ENCODE measurements around the gene LRRN2.
"Not testable (repeated sequence)": the region's sequence is repeated elsewhere in the genome, so short reads cannot be mapped to it uniquely, and the experiment has no call there.

Gene LRRN2

DNA sequence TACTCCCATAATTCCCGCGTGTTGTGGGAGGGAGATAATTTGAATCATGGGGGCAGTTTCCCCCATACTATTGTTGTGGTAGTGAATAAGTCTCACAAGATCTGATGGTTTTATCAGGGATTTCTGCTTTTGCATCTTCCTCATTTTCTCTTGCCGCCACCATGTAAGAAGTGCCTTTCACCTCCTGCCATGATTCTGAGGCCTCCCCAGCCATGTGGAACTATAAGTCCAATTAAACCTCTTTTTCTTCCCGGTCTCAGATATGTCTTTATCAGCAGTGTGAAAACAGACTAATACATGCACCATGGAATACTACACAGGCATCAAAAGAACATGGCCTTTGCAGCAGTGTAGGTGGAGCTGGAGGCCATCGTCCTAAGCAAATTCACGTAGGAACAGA is 56.1 kb downstream of the LRRN2 start:
- not testable (repeated sequence) for DNase-seq (ENCODE audit: low read depth)

DNA sequence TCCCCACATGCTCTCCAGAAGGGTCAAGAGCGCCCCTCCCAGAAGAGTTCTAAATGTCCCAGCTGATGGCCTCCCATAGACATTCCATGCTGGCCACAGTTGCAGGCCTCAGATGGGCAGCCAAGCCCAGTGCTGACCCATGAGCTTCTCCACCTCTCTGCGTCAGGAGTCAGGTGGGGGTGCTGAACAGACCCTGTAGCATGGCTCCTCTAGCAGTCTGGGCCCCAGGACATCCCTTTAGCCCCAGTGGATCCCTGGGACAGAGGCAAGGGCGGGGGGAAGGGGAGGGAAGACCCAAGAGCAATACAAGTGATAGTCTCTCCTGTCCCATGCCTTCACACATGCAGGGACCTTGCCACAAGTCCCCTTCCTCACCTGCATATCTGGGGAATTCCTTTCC is 56.7 kb downstream of the LRRN2 start:
- no peak for DNase-seq (ENCODE audit: low read depth)

DNA sequence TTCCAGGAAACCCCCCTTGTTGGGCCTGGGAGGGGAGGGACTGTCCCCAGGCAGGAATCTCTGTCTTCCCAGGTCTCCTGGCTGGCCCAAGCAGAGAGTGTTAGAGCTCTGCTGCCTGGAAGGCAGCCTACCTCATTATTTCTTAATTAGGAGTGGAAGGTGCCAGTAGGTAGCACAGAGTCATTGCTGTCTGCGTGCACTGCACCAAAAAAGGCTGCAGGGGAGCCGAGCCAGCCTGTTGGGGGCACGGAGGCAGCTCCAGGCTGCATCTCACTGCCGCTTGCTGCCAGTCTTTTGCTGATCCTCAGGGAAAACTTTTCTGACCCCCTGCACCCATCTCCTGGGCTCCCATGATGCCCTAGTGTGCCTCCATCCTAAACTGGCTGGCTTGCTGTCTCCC is 58.1 kb downstream of the LRRN2 start:
- DNase-seq (ENCODE audit: low read depth), result no peak

DNA sequence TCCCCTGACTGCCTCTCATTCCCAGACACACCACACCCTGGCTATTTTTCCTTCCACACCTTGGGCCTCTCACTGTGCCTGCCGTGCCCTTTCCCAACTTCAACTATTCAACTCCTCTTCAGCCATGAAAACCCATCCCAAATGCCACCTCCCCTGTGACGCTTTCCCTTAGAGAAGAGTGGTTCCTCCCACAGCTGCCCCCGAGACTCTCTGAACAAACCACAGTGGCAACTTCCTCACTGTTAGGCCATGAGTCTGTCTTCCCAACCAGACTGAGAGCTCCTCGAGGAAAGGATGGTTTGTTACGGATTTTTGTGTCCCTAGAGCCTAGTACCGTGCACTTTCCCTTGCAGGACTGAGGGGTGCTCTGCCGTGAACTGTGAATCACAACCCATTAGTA is 59.2 kb downstream of the LRRN2 start:
- no peak for DNase-seq (ENCODE audit: low read depth)

DNA sequence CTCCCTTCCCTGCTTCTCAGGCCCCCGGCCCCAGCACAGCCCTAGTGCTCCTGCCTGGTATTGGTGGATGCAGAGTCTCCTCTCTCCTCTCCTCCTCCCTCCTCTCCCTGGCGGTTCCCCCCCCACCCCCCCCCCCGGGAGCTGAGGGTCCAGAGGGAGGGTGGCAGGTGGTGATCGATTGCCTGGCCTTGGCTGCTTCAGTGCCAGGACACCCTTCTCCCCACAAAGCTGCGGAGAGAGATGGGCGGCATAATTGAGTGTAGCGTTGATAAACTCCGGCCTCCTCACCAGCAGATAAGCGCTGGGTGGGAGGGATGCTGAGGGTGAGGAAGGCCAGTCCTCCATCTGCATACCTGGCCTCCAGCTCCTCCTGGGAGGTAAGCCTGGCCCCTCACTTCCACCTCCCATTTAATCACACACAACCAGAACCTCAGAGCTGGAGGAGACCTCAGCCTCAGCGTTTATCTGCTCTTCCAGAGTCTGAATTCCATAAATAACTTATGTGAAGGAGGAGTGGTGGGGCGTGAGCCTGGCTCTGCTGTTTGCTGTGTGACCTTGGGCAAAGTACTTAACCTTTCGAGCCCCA is 60.8 kb downstream of the LRRN2 start:
- DNase-seq (ENCODE audit: low read depth), result no peak

DNA sequence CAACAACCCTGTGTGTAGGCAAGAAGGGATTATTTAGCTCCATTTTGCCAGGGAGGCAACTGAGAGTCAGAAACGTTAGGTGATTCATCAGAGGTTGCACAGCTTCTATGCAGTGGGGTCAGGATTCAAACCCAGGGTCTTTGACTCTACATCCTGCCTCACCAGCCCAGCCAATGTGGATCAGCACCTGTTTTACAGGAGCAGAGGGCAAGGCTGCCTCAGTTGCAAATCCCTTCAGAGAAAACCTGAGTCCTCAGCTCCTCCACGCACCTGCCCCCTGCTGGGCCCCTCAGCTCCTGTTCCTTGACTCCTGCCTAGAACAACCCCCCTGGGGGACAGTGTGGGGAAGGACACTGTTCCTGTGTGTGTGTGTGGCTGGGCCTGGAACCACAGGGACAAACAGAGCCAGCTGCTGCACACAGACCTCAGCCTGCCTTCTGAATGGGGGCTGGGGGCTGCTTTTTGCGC is 61.6 kb downstream of the LRRN2 start:
- no peak for DNase-seq (ENCODE audit: low read depth)

DNA sequence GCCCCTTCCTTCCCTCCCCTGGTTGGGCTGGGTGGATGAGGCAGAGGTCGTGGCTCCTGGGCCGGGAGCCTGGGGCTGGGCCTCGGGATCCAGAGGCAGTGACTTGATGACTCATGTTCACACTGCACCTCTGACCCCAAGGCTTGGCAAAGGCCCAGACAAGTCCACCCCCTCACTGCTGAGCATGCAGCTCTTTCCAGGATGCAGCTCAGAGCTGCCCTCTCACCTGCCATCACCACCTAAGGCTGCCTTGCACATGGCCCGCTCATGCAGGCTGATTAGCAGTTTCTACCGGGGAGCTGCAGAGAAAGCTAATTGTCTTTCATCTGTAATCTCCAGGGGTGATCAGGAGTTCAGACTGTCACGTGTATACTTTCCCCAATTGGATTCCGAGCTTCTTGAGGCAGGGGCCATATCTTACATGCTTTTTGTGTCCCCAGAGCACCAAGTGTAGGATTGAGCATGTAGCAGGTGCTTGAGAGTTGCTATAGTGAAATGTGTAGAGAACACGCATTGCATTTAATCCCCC is 62.1 kb downstream of the LRRN2 start:
- DNase-seq (ENCODE audit: low read depth), result peak; percentile 60

DNA sequence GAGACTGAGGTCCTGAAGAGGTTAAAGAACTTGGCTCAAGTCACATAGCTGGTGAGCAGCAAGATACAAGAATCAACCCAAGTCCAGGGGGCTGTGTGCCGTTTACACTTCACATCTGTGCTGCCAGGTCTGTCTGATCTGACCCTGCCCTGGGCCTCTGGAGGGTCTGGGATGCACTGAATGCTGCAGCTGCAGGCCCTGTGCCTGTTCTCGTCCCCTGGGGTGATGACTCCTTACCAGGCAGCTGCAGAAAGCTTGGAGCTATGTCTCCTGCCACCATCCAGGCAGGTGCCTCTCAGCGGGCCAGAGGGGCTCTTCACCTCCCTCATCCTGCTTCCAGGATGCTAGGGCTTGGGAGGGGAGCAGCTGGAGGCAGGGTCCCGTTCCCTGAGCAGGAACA is 63.5 kb downstream of the LRRN2 start:
- no peak for DNase-seq (ENCODE audit: low read depth)

DNA sequence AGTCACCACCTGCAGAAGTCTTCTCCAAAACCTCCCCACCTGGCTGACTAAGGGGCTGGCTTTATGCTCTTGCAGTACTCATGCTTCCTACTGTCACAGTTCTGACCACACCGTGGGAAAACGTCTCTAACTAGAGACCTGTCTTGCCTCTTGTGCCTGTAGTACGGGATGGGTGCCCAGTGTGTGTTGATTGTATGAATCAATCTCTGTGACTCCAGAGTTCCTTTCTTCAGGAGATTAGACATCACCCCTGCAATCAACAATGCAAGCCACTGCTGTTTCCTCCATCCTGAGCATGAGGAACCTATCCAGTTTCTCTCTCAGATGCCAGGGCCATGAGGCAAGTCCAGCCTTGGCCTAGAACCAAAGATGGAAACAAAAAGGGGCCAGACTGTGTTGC is 64.1 kb downstream of the LRRN2 start:
- DNase-seq (ENCODE audit: low read depth), result peak; percentile 8

DNA sequence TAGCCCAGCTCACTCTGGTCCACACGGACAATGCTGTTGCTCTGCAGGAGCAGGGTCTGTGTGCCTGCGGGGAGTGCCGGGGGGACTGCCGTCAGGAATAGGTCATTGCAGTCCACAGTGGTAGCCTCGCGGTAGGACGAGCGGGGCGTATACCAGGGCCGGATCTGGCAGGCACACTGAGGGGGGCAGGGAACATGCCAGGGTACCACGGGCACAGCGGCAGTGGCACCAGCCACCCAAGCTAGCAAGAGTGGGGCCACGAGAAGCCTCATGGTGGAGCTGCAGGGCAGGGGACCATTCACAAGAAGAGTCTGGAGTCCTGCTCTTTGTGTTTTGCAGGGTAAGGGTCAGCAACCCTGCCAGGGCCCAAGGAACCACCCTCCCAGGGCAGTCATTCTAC is 65.8 kb downstream of the LRRN2 start:
- DNase-seq (ENCODE audit: low read depth), result no peak

DNA sequence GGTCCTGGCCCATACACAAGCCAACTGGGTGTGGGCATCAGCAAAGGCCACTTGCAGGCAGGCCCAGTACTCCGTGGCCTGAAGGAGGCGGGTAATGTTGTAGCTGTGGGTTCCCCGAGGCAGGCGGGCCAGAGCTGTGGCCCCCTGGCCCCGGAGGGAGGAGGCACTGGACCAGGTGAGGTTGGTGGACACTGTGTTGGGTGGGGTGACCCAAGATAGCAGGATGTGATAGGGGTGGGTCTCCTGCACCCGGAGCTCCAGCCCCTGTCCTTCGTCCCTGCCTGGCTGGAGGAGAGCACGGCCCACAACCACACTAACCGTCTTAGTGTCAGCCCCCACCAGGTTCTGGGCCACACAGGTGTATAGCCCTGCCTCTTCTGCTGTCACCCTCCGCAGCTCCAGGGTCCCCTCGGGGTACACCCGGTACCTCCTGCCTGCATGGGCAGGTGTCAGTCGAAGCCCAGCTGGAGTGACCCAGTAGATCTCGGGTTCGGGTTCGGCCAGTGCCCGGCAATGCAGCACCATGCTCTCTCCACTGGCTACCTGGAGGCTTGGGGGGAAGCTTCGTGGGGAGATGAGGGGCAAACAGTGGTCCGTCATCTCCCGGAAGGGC is 67.3 kb downstream of the LRRN2 start:
- DNase-seq (ENCODE audit: low read depth), result no peak

DNA sequence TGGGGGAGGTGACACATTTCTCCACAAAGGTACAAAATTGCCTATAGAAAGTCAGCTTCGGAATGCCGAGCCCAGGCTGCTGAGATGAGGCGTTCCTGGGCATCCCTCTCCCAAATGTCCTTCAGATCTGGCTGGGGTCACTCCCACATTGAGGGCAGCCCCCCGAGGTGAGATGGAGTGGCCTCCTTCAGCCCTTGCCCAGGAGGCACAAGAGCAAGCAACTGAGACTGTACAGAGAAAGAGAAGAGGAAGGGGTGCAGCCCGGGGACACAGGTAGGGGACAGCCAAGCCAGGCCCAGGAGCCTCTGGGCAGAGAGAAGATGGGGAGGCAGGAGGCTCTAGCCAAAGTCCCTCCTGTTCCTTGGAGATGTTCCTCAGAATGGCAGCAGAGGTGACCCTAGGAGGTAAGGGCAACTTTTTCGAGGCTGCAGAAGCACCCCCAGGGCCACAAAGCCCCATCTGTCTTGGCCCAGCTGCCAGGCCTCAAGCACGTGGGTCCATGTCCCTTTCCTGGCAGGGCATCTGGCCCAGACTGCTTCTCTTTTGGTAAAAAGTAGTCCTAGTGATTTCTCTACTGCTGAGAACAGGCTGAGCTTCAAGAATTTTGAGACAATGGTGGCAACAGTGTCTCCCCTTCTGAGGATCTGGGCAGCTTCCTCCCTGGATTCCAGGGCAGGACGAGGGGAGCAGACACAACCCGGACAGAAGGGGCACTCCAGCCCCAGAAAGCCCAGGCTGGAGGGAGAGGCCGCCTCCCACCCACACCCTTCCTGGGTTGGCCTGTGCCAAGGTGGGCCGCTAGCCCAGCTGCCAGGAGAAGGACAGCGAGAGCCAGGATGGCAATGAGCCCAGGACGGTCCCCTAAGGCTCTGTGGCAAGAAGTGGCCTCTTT is 68.0 kb downstream of the LRRN2 start:
- no peak for DNase-seq (ENCODE audit: low read depth)

DNA sequence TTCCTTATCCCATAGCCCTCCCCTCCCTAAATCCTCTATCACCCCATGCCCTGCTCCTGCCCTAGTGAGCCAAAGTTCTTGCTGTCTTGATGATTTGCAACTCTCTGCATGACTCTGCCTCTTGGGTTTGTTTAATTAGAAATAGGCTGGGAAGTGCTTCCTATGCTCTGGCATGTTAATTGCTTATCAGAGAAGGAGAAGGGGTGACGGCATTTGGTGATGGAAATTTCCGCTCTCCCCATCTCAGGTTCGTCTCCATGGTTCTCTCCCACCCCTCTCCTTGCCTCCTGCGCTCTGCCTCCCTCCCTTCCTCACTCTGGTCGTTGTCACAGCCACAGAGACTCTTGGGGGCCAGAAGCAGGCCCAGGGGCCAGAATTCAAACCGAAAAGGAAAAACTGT is 68.9 kb downstream of the LRRN2 start:
- DNase-seq (ENCODE audit: low read depth), result no peak

DNA sequence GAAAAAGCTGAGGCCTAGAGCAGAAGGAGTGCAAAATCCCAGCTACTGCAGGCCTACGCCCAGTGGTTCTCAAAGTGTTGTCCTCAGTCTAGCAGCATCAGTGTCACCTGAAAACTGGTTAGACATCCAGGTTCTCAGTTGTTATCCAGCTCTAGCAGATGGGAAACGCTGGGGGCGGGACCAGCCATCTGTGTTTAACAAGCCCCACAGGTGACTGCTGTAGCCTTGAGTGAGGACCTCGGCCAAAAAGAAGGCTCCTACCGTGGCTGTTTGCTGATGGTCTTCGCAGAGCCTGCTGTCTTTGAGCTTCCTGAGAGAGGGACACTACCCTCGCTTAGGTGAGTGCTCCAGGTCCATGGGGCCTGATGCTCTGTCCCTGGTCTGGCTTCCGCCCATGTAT is 69.7 kb downstream of the LRRN2 start:
- DNase-seq (ENCODE audit: low read depth), result no peak

DNA sequence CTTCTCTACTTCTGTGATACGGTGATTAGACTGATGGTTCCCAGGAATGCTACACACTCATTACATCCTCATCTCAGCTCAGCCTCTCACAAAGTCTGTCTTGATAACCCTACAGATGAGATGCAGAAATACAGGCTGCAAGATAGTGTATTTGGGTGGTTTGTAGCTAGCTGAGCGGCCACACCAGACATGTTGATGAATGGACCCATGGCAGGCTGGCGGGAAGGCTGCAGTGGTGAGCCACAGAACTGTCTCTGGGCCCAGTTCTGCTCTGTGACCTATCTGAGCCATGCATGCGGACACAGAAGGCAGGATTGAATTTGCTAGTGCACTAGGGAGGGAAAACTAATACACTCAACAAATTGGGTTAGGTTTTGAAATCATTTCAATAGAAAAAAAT is 71.9 kb downstream of the LRRN2 start:
- DNase-seq (ENCODE audit: low read depth), result no peak

DNA sequence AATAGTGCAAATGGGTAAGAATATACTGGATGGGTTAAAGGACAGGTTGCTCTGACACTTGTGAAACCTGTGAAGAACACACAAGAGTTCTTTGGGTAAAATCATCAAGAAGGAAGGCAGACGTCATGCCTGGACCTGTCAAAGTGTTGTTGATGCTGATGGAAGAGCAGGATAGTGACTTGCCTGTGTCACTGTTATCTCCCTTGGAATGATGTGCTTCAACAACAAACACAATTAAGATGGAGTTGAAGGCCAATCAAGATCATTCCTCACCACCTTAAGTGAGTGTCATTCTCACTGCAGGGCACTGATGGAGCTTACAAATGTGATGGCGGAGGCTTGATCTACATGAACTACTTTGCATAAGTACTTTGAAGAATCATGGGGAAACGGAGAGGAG is 73.2 kb downstream of the LRRN2 start:
- no peak for DNase-seq (ENCODE audit: low read depth)

DNA sequence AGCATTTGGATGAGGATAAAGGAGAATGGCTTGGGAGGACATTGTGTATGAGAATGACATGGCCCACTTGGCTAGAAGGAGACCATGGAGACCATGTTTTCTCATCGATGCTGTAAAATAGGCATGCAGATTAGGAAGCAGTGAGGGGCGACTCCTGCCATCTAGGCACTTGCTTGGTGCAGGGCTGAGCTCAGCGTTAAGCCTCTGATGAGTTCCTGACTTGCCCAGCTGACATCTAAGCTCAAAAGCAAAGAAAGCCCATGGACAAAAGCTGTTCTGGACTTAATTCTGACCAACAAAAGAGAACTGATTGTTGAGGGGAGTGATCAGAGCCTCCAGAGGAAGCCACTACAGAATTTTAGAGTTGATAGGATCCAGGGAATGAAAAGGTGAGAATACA is 74.5 kb downstream of the LRRN2 start:
- DNase-seq (ENCODE audit: low read depth), result no peak

DNA sequence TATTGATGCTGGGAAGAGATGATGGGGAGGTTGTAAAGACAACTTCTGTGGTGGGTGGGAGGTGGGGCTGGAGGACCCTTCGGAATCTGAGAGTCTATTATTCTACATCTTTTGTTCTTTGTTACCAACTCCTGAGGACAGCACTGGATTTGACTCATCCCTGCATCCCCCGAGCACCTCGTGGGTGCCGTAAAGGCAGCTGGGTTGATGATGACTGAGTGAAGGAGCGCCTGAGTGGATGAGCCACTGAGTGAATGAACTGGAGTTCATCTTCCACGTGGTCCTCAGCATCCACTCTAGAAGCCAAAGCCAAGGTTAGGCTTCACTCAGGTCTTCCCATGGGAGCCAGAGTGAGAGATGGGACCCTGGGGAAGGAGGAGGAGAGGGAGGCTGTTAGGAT is 77.6 kb downstream of the LRRN2 start:
- no peak for DNase-seq (ENCODE audit: low read depth)

DNA sequence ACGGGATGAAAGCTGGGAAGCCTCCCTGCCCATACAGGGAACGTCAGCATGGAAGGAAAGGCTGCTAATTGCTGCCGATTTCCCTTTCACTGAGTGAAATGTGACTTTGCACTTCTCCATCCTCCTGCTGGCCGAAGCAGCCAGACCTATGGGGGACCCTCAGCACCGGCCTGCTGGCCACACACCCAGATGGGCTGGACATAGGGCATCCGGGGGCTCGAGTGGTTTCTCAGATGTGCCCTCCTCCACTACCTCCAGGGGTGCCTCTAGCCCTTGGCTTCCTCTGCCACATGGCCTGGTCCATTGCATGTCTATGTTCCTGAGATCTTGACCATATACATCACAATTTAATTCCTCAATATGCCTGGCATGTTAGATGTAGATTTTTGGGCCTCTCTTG is 79.7 kb downstream of the LRRN2 start:
- DNase-seq (ENCODE audit: low read depth), result no peak

DNA sequence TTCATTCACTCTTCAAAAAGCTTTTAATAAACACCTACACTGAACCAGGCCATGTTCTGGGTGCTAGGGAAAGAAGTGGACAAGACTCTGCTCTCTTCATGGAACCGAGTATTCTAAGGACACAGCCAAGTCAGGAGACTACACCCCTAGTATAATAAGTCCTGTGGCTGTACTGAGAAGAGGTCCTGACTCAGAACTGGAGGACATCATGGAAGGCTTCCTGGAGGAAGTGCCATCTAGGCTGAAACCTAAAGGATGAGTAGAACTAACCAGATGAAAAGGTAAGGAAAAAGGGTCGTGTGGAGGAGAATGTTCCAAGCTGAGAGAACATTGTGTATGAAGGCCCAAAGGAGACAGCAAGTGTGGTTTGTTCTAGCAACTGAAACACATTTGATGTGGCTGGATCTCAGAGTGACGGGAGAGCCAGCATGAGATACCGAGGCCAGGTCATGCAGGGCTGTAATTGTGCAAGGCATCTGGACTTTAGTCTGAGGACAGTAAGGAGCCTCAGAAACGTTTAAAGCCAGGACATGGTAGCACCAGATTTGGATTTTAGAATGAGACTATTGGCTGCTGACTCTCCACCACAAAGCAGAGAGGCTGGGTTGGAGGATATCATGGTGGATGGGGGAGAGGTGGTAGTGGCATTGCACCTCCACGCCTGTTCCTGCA is 82.5 kb downstream of the LRRN2 start:
- no peak for DNase-seq (ENCODE audit: low read depth)

DNA sequence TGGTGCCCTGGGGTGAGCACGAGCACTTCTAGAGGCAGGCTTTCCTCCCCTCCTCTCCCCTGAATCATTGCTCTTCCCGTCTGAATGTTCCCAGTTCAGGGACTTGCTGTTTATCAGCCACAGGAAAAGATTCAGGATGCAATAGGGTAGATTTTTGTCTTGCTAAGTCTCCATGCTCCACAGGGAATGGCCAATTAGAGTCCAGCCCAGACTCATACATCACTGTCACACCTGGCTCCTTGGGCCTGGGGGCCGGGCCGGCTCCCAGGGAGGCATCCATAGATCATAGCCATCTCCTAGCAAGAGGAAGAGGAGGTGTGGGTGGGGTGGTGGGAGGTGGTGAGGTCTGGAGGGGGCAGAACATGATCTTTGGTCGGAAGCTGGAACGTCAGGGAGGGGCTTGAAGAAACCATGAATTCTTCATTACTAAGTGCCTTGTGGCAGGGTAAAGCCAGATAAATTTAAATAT is 83.4 kb downstream of the LRRN2 start:
- DNase-seq (ENCODE audit: low read depth), result no peak

DNA sequence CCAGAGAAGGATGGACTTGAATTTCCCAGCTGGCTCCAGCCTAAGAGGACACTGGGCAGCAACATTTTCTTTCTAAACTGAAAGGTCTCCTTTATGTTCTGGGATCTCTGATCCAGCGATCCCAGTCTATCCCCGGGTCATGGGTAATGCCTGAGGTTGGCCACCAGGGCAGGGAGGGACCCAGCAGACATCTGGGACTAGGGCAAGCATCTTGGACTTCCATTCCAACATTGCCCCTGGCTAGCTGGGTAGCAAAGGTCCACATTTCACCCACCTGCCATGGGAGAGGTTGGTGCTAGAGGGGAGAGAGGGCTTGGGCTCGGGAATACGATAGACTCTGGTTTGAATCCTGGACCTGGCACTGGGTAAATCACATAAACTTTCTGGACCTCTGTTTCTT is 84.6 kb downstream of the LRRN2 start:
- no peak for DNase-seq (ENCODE audit: low read depth)

Measured in iris pigment epithelial cell (primary cell).